ENCODE measurements around the gene GPR83. TPM values are rescaled to one million over a fixed set of nuclear protein-coding genes. Genes with fewer than 3 reads are reported as not detected.

GPR83 gene
- total RNA-seq, 4 donors from 2014 or later = 0.21 TPM; not detected in 3

DNA sequence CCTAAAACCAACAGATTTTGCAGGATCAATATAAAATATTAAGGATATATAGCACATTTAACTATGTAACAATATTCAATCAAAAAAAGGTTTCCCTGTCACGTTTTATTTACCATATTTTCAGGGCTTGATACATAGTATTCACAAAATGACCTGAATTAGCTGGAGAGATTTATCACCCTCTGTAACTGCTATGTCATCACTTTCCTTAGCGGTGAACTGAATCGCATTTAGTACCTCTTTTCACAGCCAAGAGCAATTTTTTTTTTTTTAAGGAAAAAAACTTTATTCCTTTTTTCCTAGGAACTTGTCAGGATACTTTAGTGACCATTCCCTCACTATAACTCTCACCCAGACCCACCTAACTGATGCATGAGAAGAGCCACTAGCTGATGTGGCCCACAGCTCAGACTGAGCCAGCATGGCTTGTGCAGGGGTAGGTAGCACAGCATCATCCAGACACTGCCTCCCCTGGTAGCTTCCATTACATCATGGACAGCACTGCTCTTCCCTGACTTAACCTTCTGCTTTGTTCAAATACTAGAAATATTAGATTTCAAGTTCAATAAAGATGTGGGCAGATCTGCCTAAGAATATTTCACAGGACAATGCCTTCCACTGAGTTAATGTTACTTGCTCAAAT lies 17.0 kb upstream of the GPR83 start:
- H3K4me1 ChIP-seq = no peaks in the 10 kb centered on the region
- H3K9me3 ChIP-seq = no peaks in the 10 kb centered on the region
- peaks cover 0 to 32% (median 0%) of the 10 kb centered on the region in 3 donors for H3K36me3 ChIP-seq
- no peaks in the 10 kb centered on the region for H3K27me3 ChIP-seq
- H3K27ac ChIP-seq = no peak overlapping the region
- WGBS, 2 donors = 67 to 74% methylated on average over 3 of the region's 3 CpGs
- no peak for DNase-seq (ENCODE audit: low spot score in 2 of 2)
- TF ChIP-seq, protein P1, sequence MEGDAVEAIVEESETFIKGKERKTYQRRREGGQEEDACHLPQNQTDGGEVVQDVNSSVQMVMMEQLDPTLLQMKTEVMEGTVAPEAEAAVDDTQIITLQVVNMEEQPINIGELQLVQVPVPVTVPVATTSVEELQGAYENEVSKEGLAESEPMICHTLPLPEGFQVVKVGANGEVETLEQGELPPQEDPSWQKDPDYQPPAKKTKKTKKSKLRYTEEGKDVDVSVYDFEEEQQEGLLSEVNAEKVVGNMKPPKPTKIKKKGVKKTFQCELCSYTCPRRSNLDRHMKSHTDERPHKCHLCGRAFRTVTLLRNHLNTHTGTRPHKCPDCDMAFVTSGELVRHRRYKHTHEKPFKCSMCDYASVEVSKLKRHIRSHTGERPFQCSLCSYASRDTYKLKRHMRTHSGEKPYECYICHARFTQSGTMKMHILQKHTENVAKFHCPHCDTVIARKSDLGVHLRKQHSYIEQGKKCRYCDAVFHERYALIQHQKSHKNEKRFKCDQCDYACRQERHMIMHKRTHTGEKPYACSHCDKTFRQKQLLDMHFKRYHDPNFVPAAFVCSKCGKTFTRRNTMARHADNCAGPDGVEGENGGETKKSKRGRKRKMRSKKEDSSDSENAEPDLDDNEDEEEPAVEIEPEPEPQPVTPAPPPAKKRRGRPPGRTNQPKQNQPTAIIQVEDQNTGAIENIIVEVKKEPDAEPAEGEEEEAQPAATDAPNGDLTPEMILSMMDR (IDR thresholded peaks at IDR 0.05) = no peak
- TF ChIP-seq POLR2A (IDR thresholded peaks at IDR 0.05) = no peak
- no peak for TF ChIP-seq EP300 (IDR thresholded peaks at IDR 0.05)
- no peak overlapping the region for H3K4me3 ChIP-seq

DNA sequence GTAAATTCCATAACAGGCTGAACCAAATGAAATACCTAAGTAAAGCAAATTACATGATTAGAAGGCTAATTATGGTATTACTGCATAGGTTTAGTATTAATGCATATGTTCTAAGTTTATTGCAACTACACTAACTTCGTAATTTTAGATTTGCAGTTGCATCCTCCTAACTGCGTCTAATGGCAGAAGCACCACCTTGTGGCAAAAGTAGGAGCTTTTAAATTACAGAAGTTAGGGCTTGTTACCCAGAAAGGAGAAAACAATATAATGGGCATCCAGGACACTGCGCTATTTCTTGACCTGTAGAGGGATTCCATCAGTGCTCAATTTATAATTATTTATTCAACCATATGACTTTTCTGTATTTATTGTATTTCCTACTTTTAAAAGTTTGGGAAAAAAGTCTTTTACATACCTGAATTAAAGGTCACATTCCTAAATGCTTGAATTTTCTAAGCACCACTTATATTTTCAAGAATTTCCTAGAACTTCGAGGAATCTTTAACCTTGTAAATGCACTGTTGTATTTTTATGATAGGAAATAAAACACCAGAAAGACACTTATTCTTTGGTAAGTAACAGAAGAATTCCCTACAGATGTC lies 16.3 kb upstream of the GPR83 start:
- H3K36me3 ChIP-seq = peaks cover 0 to 24% (median 0%) of the 10 kb centered on the region in 3 donors
- no peak overlapping the region for H3K4me3 ChIP-seq
- H3K9me3 ChIP-seq = no peaks in the 10 kb centered on the region
- H3K27me3 ChIP-seq = no peaks in the 10 kb centered on the region
- TF ChIP-seq EP300 (IDR thresholded peaks at IDR 0.05) (no peak), POLR2A (IDR thresholded peaks at IDR 0.05) (no peak)
- TF ChIP-seq, protein P1 (IDR thresholded peaks at IDR 0.05) = peak; percentile 23 to 60 (median 37)
- peak in 1 of 2 donors; percentile 31 for DNase-seq (ENCODE audit: low spot score in 2 of 2)
- H3K27ac ChIP-seq = no peak overlapping the region
- no peaks in the 10 kb centered on the region for H3K4me1 ChIP-seq
- 32 to 37% methylated on average over 4 of the region's 4 CpGs for WGBS, 2 donors

DNA sequence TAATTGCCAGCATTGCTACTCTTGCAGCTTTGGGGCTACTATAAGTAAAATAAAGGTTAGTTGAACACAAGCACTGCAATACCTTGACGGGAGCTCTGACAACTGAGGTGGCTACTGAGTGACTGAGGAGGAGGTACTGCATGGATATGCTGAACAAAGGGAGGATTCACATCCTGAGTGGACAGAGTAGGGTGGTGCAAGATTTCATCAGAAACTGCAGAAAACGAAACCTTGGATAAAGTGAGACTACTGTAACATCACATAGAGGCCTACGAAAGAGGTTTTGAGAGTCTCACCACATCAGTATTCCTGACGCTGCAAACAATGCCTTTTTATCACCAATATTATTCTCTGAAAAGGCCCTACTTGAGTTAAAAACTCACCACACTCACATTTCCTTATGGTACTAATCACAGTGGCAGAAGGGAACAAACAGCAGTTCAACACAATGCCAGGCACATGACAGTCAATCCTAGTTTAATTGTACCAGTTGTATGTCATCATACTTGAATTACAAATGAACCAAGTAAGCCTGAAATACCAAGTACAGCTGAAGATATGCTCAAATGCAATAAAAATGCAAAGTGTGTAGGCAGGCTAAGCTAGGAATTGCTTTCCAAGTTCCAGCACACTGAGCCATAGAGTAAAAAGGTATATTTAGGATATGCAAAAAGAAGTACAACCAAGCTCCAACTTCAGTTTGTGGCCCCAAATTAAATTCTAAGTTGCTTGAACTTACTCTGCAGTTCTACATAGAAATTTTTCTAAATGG lies 4.0 kb upstream of the GPR83 start:
- Histone ChIP-seq H3K4me3 (no peak overlapping the region), H3K36me3 (no peaks in the 10 kb centered on the region), H3K9me3 (peaks cover 0 to 4% (median 2%) of the 10 kb centered on the region in 4 donors), H3K27ac (no peak overlapping the region), H3K27me3 (peaks cover 0 to 18% of the 10 kb centered on the region in 2 donors), H3K4me1 (peaks cover 0 to 15% (median 6%) of the 10 kb centered on the region in 4 donors)
- WGBS, 2 donors = 68 to 71% methylated on average over 4 of the region's 4 CpGs
- no peak for DNase-seq (ENCODE audit: low spot score in 2 of 2)
- TF ChIP-seq EP300 (IDR thresholded peaks at IDR 0.05) (no peak), POLR2A (IDR thresholded peaks at IDR 0.05) (no peak)
- TF ChIP-seq, protein P1 (IDR thresholded peaks at IDR 0.05) = no peak

DNA sequence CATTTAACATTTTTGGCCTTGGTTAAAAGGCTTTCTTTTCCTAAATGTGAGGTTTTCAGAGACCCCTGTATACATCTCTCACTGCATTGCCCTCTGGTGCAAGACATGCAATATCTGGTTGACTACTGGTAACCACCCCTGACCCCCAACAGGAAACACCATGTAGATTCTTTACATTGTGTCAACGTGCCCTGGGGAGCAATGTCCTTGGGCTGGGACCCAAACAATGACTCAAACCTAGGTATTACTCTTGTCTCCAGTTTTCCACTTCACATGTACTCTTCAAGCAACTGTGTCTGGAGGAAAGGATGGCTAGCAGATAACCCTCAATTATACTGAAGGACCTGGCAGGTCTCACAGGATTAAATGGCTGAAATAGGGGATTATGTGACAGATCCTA lies 1.1 kb upstream of the GPR83 start:
- Histone ChIP-seq H3K4me3 (no peak overlapping the region), H3K27ac (no peak overlapping the region), H3K27me3 (peaks cover 0 to 25% of the 10 kb centered on the region in 2 donors), H3K4me1 (peaks cover 0 to 15% (median 6%) of the 10 kb centered on the region in 4 donors), H3K36me3 (no peaks in the 10 kb centered on the region), H3K9me3 (peaks cover 0 to 4% (median 0%) of the 10 kb centered on the region in 4 donors)
- no peak for DNase-seq (ENCODE audit: low spot score in 2 of 2)
- TF ChIP-seq EP300 (IDR thresholded peaks at IDR 0.05) (no peak), POLR2A (IDR thresholded peaks at IDR 0.05) (no peak)
- TF ChIP-seq, protein P1 (IDR thresholded peaks at IDR 0.05) = no peak
- 50 to 58% methylated on average over 1 of the region's 1 CpG for WGBS, 2 donors

Measured in tibial nerve (tissue), 4 donors.